Measurements from ENCODE around the gene ZNF436. TPM values are rescaled to one million over a fixed set of nuclear protein-coding genes. Genes with fewer than 3 reads are reported as not detected.

Gene ZNF436
- total and polyA plus RNA-seq, 9 of the 15 experiments (the other 6 are each of a cell fraction or from before 2014, with no cell fraction given), result 2.1 to 11.3 (median 6.8) TPM

- ChIA-PET POLR2A (interaction anchor here (1.7 kb wide), 1 partner anchor 9 kb away, joined by 7 read pairs; no protein-coding TSS in a partner anchor), CTCF (ENCODE audit: low intra/inter-chr PET ratio) (no interaction called here)
- Histone ChIP-seq H3K9me3 (replicated peaks; ENCODE audit: control insufficient read depth, insufficient read depth, low read depth, low read length) (peaks cover 28% of the 10 kb centered on the region), H2AFZ (ENCODE audit: low read depth, low read length) (peak overlapping the region; percentile 88; the same call in 1 of the 2 replicates), H3K9me1 (ENCODE audit: control insufficient read depth, insufficient read depth, low read length) (no peaks in the 10 kb centered on the region), H4K20me1 (replicated peaks; ENCODE audit: control insufficient read depth, insufficient read depth, low read length) (no peaks in the 10 kb centered on the region), H3K27me3 (ENCODE audit: control insufficient read depth in 2 of 2, insufficient read depth in 2 of 2, low read length in 2 of 2) (no peaks in the 10 kb centered on the region), H3K79me2 (ENCODE audit: control insufficient read depth, insufficient read depth, low read length) (peaks cover 47% of the 10 kb centered on the region), H3K4me2 (ENCODE audit: insufficient read depth, low read length) (peak overlapping the region; percentile 98), H3K36me3 (ENCODE audit: control insufficient read depth, insufficient read depth, low read length) (peaks cover 43% of the 10 kb centered on the region), H3K4me1 (replicated peaks in 1 of 2; ENCODE audit: control insufficient read depth in 2 of 2, insufficient read depth in 2 of 2, low read length in 2 of 2) (peaks cover 16 to 28% of the 10 kb centered on the region in 2 experiments), H3K27ac (ENCODE audit: extremely low read depth, low read depth, low read length) (no peak overlapping the region), H3K4me3 (peak overlapping the region; percentile 58), H3K9ac (ENCODE audit: insufficient read depth in 1 of 2, low read depth in 2 of 2, low read length in 2 of 2) (0 out of 4 replicates have a peak overlapping the region, but pooled peaks of 1 of the 2 experiments have one; percentile 99)
- 39% methylated on average over 5 of the region's 5 CpGs for WGBS (ENCODE audit: insufficient coverage, low coverage, missing lambda C conversion rate)
- no peak for DNase-seq (ENCODE audit: extremely low read depth in 1 of 4, low spot score in 3 of 4)
- no TSS peak for BruUV-seq (replicated peaks)
- TF ChIP-seq ZNF354B (CRISPR knock-in tag; IDR thresholded peaks at IDR 0.05) (no peak), RB1 (IDR thresholded peaks at IDR 0.05; ENCODE audit: low read depth) (no peak), SRSF9 (IDR thresholded peaks at IDR 0.05; ENCODE audit: borderline replicate concordance, low read depth, low read length) (no peak), ZNF699 (CRISPR knock-in tag; IDR thresholded peaks at IDR 0.05; ENCODE audit: insufficient replicate concordance) (no peak), MCM2 (IDR thresholded peaks at IDR 0.05; ENCODE audit: low read depth) (no peak), DIDO1 (tag; IDR thresholded peaks at IDR 0.05; ENCODE audit: low read depth) (no peak), ZNF184 (CRISPR knock-in tag; IDR thresholded peaks at IDR 0.05) (no peak), ZNF785 (CRISPR knock-in tag; IDR thresholded peaks at IDR 0.05) (no peak), NCOA1 (IDR thresholded peaks at IDR 0.05; ENCODE audit: low read depth) (no peak)
- TF ChIP-seq, protein P1, sequence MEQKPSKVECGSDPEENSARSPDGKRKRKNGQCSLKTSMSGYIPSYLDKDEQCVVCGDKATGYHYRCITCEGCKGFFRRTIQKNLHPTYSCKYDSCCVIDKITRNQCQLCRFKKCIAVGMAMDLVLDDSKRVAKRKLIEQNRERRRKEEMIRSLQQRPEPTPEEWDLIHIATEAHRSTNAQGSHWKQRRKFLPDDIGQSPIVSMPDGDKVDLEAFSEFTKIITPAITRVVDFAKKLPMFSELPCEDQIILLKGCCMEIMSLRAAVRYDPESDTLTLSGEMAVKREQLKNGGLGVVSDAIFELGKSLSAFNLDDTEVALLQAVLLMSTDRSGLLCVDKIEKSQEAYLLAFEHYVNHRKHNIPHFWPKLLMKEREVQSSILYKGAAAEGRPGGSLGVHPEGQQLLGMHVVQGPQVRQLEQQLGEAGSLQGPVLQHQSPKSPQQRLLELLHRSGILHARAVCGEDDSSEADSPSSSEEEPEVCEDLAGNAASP (IDR thresholded peaks at IDR 0.05), result no peak
- TF ChIP-seq, protein P2, sequence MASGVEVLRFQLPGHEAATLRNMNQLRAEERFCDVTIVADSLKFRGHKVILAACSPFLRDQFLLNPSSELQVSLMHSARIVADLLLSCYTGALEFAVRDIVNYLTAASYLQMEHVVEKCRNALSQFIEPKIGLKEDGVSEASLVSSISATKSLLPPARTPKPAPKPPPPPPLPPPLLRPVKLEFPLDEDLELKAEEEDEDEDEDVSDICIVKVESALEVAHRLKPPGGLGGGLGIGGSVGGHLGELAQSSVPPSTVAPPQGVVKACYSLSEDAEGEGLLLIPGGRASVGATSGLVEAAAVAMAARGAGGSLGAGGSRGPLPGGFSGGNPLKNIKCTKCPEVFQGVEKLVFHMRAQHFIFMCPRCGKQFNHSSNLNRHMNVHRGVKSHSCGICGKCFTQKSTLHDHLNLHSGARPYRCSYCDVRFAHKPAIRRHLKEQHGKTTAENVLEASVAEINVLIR (CRISPR knock-in tag; IDR thresholded peaks at IDR 0.05), result no peak
- TF ChIP-seq, protein P3, sequence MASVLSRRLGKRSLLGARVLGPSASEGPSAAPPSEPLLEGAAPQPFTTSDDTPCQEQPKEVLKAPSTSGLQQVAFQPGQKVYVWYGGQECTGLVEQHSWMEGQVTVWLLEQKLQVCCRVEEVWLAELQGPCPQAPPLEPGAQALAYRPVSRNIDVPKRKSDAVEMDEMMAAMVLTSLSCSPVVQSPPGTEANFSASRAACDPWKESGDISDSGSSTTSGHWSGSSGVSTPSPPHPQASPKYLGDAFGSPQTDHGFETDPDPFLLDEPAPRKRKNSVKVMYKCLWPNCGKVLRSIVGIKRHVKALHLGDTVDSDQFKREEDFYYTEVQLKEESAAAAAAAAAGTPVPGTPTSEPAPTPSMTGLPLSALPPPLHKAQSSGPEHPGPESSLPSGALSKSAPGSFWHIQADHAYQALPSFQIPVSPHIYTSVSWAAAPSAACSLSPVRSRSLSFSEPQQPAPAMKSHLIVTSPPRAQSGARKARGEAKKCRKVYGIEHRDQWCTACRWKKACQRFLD (CRISPR knock-in tag; IDR thresholded peaks at IDR 0.05), result no peak
- ATAC-seq, result no peak
- no peak for FAIRE-seq
- in situ Hi-C loops (cut with MboI), result no loop called here
- intact Hi-C loops (cut with micrococcal nuclease), result no loop called here
Measured at GRCh38 chr1:23366598-23366997, 3.0 kb downstream of the ZNF436 start.
